GM19455 (cell line): ENCODE measurements around the gene FBXL7.

Experiments
- ATAC-seq: cut with Tn5 transposase; IDR thresholded peaks from one replicate; pipeline ENCODE4 v1.9.1; 2021; ENCODE audit not compliant: unreplicated experiment

Gene FBXL7

DNA sequence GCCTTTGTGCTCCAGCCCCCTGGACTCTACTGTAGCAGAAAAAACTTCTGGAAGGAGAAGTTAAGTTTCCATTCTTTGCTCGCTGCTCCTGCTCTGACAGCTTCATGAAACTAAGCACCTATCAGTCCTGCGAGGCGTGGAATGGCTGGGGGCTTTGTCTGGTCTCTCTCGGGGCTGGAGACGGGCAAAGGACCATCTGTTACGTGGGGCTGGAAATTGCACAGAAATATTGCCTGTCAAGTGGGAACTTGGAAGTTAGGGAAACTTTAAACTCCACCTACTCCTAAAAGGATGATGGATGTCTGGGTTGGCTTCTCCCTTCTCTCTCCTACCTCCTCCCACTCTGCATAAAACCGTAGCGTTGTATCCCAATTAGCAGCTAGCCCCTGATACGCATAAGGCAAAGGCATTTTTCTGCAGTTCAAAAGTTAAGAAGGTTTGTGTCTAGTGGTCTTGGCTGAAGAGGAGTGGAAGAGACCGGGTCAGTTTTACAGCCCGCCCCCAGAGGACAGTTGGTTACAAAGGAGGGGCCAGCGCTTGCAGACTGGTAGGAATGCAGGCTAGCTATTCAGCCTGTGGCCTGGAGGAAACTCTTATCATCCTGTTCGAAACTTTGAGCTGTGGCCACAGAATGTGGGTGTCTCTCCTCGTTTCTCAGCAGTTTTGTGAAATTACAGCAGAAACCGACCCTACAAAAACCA is 1.3 kb downstream of the FBXL7 start:
- ATAC-seq, result no peak

- no peak for ATAC-seq
These were observed 2.2 kb downstream of the FBXL7 start for GRCh38 chr5:15502208-15502607.

GRCh38 chr5:15506146-15506545 is 6.2 kb downstream of the FBXL7 start:
- ATAC-seq, result no peak

DNA sequence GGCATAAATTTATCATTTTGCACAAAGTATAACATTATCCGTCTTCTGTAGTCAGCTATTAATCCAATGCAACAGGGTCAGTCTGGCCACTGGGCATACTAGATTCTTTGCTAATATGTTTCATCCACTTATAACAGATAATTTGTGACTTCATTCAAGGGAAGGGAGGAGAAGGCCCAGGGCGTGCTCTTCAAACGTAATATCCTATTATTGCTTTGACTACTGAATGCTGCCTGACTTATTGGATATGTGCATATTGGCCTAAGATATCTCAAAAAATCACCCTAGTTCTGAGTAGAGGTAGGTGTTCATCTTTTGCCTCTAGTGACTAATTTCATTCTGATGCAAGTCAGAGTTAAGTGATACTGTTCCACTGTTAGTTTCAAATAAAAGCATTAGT is 6.9 kb downstream of the FBXL7 start:
- no peak for ATAC-seq

DNA sequence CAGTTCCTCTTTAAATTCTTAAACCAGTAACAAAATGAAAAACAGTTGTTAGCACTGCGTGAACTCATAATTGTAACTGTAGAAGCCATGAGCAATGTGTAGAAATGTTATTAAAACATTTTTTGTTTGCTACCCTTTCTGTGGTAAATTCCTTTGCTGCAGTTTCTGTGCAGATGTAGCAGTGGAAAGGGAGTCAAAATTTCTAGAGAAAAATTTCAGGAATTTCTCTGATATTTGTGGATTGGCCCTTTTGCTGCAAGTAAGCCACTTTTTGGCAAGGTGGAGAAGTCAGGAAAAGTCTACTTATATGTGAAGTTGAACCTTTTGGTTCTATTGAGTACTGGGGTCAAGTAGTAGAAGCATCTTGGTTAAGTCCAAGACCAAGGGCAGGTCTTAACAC is 10.1 kb downstream of the FBXL7 start:
- ATAC-seq, result no peak

- no peak for ATAC-seq
These were observed 10.9 kb downstream of the FBXL7 start for GRCh38 chr5:15510831-15511230.

DNA sequence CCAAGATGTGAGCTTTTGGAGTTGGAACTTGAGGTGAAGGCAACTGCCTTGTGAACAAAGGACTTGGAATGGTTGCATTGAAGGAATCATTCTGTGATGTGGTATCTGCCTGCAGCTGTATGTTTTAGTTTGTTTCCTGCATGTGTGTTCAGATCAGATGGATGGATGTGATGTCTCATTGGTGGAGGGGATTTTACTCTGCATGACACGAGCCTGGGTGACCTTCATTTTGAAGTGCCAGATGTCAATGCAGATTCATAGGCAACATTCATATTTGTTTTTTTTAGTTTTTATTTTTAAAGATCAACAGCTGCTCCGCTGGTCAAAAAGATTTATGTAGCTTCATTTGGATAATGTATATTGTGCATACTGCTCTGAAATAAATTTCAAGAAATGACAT is 13.5 kb downstream of the FBXL7 start:
- ATAC-seq, result no peak

GRCh38 chr5:15513911-15514310 is 13.9 kb downstream of the FBXL7 start:
- ATAC-seq, result no peak

GRCh38 chr5:15515229-15515628 is 15.2 kb downstream of the FBXL7 start:
- no peak for ATAC-seq

- no peak for ATAC-seq
These were observed 16.5 kb downstream of the FBXL7 start for GRCh38 chr5:15516486-15516885.

DNA sequence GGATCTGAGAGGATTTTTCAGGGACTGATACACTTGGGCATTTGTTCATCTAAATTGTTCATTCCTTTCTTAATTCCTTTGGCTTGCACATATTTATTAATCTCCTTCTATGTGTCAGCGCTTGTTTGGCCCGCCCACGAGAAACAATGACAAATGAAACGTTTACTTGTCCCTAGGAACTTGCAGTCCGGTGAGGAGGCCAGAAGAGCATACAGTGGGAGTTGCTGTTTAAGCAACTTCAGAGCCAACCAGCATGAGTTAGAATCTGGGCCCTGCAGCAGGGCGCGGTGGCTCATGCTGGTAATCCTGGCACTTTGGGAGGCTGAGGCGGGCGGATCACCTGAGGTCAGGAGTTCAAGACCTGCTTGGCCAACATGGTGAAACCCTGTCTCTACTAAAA is 18.8 kb downstream of the FBXL7 start:
- ATAC-seq, result no peak

GRCh38 chr5:15520856-15521255 is 20.9 kb downstream of the FBXL7 start:
- no peak for ATAC-seq

- ATAC-seq, result no peak
These were observed 21.6 kb downstream of the FBXL7 start for GRCh38 chr5:15521381-15522186.

- ATAC-seq, result no peak
These were observed 22.2 kb downstream of the FBXL7 start for GRCh38 chr5:15522187-15522520.

DNA sequence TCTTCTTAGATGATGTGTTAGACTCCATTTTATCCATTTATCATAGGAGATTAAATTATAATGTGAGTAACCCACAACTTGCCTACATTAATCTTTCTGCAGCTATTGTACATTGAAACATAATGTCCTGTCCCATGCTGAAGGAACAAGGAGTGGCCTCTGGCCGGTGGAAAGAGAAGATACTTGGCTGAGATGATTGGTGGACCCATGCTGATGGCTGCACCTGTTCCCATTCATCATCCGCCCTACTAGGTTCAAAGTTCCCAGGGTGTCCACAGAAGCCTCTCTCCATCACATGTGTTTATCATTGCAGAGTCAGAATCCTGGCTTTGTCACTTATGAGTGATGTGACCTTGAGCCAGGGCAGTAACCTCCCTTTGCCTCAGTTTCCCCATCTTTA is 24.7 kb downstream of the FBXL7 start:
- no peak for ATAC-seq

DNA sequence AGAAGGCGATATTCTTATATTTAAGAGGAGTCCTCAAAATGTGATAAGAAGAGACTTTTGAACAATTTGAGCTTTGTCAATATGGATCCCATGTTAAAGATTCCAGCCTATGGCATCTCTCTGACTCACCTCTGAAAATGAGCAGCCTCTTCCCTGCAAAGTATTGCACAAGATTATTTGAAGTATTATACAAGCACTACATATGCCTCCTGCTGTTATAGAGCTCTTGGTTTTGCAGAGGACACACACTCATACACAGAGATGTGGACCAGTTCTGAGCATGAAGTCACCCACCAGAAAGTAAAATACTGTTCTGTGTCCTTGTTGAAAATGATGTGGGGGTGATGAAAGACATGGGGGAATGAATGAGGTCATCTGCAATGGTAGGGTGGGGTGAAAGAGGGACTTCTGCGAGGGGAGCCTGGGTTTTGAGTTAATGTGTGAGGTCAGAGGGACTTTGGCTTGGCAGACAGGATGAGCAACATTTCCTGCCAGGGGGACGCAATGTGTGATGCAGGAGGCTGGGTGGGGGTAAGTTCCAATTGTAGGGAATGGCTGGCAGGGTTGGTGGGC is 25.8 kb downstream of the FBXL7 start:
- no peak for ATAC-seq

DNA sequence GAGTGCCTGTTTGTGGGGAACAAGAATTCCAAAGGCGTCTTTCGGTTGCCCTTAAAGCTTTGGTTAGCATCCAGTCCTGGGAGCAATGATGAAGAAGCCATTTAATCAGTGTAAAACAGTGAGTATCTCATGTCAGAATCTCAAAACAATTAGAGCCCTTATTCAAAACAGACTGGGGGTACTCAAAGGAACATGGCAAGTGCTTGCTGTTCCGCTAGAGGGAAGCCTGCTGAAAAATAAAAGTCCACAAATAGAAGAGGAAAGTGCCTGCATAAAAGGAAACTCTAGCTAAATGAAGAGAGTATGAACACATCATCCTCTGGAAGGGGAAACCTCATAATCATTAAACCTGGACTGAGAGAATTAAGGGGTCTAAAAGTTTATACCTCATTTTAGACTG is 26.4 kb downstream of the FBXL7 start:
- ATAC-seq, result no peak

GRCh38 chr5:15528476-15528875 is 28.5 kb downstream of the FBXL7 start:
- ATAC-seq, result no peak

- no peak for ATAC-seq
These were observed 29.0 kb downstream of the FBXL7 start for GRCh38 chr5:15529013-15529412.

GRCh38 chr5:15529821-15530220 is 29.8 kb downstream of the FBXL7 start:
- no peak for ATAC-seq

DNA sequence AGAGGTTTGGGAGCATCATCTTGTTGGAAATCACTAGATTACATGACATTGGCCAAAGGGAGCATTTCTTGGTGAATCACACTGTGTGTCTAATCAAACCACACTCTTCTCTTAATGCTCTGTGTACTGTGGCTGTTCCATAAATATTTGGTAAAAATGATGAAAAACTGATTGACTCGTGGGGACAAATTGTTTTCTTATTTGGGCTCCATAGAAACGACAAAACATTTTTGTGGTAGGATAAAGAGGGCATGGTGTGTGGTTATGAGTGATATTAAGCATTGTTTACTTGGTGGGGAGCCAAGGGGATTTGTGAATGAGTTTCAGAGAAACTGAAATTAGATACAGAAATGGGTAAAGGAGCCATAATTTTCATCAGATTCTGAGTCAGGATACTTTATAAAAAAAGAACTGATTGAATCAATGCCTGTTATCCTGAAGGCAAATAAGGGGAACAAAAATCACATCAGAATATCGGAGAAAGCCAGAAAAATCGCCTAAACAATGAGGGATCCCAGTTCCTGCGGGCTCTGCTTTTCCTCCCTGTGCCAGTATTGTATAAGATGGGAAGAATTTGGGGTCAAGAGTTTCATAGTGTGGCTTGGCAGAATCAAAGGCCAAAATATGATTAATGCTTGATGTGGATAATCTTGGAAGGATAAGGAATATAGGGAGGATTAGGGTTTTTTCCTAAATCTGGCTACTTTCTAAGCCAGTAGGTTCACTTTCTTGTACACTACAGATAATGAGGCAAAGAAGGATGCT is 33.3 kb downstream of the FBXL7 start:
- ATAC-seq, result no peak

GRCh38 chr5:15535938-15536337 is 36.0 kb downstream of the FBXL7 start:
- ATAC-seq, result no peak
